NCI-H1048 (cell line): ENCODE data around the gene SPANXA2.
"Not testable (repeated sequence)": the region's sequence is repeated elsewhere in the genome, so short reads cannot be mapped to it uniquely, and the experiment has no call there.

ENCODE experiments used
- DNase-seq: peaks from one replicate; lab custom pipeline; 2025; lab: John Stamatoyannopoulos, UW

The SPANXA2 gene, protein sequence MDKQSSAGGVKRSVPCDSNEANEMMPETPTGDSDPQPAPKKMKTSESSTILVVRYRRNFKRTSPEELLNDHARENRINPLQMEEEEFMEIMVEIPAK

GRCh38 chrX:141589408-141589807 lies at the start of gene SPANXA2:
Gene SPANXA2 (plus strand): TSS chrX:141589708. CDS start chrX:141589768, 60 bp downstream.
- not testable (repeated sequence) for DNase-seq

DNA sequence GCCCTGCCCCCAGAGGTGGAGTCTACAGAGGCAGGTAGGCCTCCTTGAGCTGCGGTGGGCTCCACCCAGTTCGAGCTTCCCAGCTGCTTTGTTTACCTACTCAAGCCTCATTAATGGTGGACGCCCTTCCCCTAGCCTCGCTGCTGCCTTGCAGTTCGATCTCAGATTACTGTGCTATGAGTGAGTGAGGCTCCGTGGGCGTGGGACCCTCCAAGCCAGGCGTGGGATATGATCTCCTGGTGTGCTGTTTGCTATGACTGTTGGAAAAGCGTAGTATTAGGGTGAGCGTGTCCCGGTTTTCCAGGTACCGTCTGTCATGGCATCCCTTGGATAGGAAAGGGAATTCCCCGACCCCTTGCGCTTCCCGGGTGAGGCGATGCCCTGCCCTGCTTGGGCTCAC lies 47.0 kb upstream of the SPANXA2 start:
- not testable (repeated sequence) for DNase-seq

- DNase-seq, result not testable (repeated sequence)
These were observed 4.9 kb upstream of the SPANXA2 start, which contains the start of gene SPANXA1 for GRCh38 chrX:141584638-141585037. Gene SPANXA1 (minus strand): TSS chrX:141584738. CDS start chrX:141584678, 60 bp downstream.

- DNase-seq, result no peak
These were observed 19.6 kb downstream of the SPANXA2 start for GRCh38 chrX:141609111-141609510.

DNA sequence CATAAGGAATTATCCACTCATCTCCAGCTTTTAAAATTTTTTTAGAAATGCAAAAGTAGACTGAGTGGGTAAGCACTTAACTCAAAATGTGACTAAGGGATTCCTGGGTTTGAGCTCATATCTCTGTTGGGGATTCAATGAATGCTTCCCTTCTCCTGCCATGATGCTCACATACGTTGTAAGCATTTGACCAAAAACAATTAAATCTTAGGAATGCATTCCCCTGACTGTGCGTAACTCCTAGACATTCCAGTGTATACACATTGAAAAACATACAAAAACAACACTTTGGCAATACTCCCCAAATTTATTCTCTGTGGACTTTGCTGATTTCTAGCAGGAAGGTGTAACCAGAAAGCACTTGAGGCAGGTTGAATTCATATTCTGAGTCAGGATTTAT lies 29.8 kb downstream of the SPANXA2 start:
- no peak for DNase-seq

- DNase-seq, result no peak
These were observed 42.6 kb downstream of the SPANXA2 start for GRCh38 chrX:141632124-141632523.

DNA sequence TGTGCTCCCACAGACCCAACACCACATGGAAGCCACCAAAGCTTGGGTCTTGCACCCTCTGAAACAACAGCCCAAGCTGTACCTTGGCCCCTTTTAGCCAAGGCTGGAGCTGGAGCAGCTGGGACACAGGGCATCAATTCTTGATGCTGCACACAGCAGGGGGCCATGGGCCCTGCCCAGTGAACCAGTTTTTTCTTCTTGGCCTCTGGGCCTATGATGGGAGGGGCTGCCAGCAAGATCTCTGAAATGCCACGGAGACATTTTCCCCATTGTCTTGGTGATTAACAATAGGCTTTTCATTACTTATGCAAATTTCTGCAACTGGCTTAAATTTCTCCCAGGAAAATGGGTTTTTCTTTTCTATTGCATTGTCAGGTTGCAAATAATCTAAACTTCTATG lies 49.0 kb downstream of the SPANXA2 start:
- no peak for DNase-seq
